Right lobe of liver (tissue), 4 donors: ENCODE results near the gene PPIA.

Source experiments
- POLR2A ChIP-seq: fragments of 450-650 bp; IDR thresholded peaks from one replicate; pipeline ENCODE4 v1.6.1; 2017; ENCODE audit warnings: antibody characterized with exemption, mild to moderate bottlenecking
- TF ChIP-seq, protein P1 (sequence below), 4 donors: fragments of 200-600 bp in 3 of 4; fragments of 450-650 bp in 1 of 4; IDR thresholded peaks; one replicate each; pipeline versions ENCODE4 v1.5.1 to v1.8.0; 2016 to 2022; ENCODE audit warnings: antibody characterized with exemption in 4 of 4, mild to moderate bottlenecking in 2 of 4
- donor health status: DM: no; HTN: no; CAD: no.
- donor health status: DM: no; HTN: no; CAD: no.
- donor health status: DM: no; HTN: yes; CAD: no.

DNA sequence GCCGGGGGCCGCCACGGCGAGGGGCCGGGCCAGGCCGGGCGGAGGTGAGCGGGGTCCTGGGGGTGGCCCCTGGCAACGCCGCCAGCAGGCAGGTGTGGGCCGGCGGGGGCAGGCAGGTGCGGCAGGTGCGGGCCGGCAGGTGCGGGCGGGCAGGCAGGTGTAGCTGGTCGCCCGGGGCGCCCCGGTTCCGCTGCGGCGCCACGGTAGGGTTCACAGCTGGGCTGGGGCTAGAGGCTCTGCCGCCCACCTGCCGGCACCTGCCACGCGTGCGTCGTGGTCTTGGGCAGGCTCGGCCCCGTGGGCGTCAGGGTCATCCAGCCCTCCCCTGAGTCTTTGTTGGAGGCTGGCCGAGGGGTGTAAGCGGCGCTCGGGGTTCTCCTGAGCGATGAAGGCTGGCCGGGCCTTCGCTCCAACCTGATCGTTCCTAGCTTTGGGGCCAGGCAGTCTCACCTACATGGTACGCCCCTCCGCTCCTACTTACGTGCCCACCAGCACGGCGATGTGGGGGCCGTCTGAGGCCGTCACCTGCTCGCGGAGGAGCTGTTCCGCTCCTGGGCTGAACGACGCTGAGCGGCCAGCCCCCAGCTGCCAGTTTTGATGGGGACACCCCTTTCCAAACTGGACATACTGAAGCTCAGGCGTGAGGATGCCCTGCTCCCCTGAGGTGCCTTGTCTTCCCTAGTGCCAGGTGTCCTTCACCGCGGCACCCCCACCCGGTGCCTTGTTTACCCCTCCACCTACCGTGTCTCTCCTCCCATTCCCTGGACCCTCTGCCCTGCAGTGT lies 47.3 kb upstream of the PPIA start:
- no peak for TF ChIP-seq POLR2A
- TF ChIP-seq, protein P1, sequence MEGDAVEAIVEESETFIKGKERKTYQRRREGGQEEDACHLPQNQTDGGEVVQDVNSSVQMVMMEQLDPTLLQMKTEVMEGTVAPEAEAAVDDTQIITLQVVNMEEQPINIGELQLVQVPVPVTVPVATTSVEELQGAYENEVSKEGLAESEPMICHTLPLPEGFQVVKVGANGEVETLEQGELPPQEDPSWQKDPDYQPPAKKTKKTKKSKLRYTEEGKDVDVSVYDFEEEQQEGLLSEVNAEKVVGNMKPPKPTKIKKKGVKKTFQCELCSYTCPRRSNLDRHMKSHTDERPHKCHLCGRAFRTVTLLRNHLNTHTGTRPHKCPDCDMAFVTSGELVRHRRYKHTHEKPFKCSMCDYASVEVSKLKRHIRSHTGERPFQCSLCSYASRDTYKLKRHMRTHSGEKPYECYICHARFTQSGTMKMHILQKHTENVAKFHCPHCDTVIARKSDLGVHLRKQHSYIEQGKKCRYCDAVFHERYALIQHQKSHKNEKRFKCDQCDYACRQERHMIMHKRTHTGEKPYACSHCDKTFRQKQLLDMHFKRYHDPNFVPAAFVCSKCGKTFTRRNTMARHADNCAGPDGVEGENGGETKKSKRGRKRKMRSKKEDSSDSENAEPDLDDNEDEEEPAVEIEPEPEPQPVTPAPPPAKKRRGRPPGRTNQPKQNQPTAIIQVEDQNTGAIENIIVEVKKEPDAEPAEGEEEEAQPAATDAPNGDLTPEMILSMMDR (IDR thresholded peaks at IDR 0.05) = no peak
